Peyer's patch (tissue), 4 donors: ENCODE data around the gene WDFY4.

Source experiments
- POLR2A ChIP-seq, 2 donors: fragments of 450-650 bp; IDR thresholded peaks; one replicate each; pipeline ENCODE4 v1.5.1; 2017; ENCODE audit warnings: antibody characterized with exemption in 2 of 2, mild to moderate bottlenecking in 2 of 2, moderate library complexity in 2 of 2
- TF ChIP-seq, protein P1 (sequence below), 6 experiments: fragments of 450-650 bp in 4 of 6; fragments of 200-600 bp in 2 of 6; sonication (generic) in 1 of 6; IDR thresholded peaks; one replicate each; pipeline ENCODE4 v1.5.1; 2017 to 2019; ENCODE audit warnings: antibody characterized with exemption in 6 of 6, mild to moderate bottlenecking in 3 of 6, moderate library complexity in 1 of 6

- TF ChIP-seq, protein P1, sequence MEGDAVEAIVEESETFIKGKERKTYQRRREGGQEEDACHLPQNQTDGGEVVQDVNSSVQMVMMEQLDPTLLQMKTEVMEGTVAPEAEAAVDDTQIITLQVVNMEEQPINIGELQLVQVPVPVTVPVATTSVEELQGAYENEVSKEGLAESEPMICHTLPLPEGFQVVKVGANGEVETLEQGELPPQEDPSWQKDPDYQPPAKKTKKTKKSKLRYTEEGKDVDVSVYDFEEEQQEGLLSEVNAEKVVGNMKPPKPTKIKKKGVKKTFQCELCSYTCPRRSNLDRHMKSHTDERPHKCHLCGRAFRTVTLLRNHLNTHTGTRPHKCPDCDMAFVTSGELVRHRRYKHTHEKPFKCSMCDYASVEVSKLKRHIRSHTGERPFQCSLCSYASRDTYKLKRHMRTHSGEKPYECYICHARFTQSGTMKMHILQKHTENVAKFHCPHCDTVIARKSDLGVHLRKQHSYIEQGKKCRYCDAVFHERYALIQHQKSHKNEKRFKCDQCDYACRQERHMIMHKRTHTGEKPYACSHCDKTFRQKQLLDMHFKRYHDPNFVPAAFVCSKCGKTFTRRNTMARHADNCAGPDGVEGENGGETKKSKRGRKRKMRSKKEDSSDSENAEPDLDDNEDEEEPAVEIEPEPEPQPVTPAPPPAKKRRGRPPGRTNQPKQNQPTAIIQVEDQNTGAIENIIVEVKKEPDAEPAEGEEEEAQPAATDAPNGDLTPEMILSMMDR (IDR thresholded peaks at IDR 0.05): no peak
- TF ChIP-seq POLR2A (IDR thresholded peaks at IDR 0.05): no peak
These were observed 82.9 kb downstream of the WDFY4 start for GRCh38 chr10:48767373-48768143.
